Uterus (tissue), 4 donors: ENCODE data around the gene ELOB. TPM values are rescaled to one million over a fixed set of nuclear protein-coding genes. Genes with fewer than 3 reads are reported as not detected.

Experiments
- DNase-seq, 2 donors: peaks; one replicate each; pipeline ENCODE4 v3.0.0-alpha.2; 2019 to 2020
- H3K27ac ChIP-seq, 2 donors: fragments of 200-600 bp; sonication (generic); 1 replicate in 1 of 2; 2 replicates in 1 of 2; pipeline ENCODE4 v1.5.1; 2016 to 2018
- H3K27me3 ChIP-seq, 2 donors: fragments of 200-600 bp; sonication (generic); one replicate each; pipeline ENCODE4 v1.5.1; 2018 to 2019; ENCODE audit warnings: control low read depth in 1 of 2
- H3K36me3 ChIP-seq, 2 donors: fragments of 200-600 bp; sonication (generic); one replicate each; pipeline ENCODE4 v1.5.1; 2019; ENCODE audit warnings: control low read depth in 1 of 2
- H3K4me1 ChIP-seq, 2 donors: fragments of 200-600 bp; sonication (generic); one replicate each; pipeline ENCODE4 v1.5.1; 2018 to 2019; ENCODE audit warnings: control low read depth in 1 of 2
- H3K4me3 ChIP-seq, 2 donors: fragments of 200-600 bp; sonication (generic); 1 replicate in 1 of 2; 2 replicates in 1 of 2; pipeline ENCODE4 v1.5.1; 2018 to 2019; ENCODE audit warnings: mild to moderate bottlenecking in 1 of 2
- H3K9me3 ChIP-seq, 2 donors: fragments of 200-600 bp; sonication (generic); one replicate each; pipeline ENCODE4 v1.5.1; 2019; ENCODE audit warnings: control low read depth in 1 of 2
- POLR2A ChIP-seq, 2 donors: fragments of 450-650 bp; IDR thresholded peaks; one replicate each; pipeline ENCODE4 v1.6.1; 2016; ENCODE audit warnings: antibody characterized with exemption in 2 of 2, mild to moderate bottlenecking in 1 of 2, moderate library complexity in 1 of 2
- intact Hi-C: fragments of 100-400 bp; cut with DNase I; formaldehyde crosslinking; loops from one replicate; pipeline ENCODE4 v1.15.1; 2023; ENCODE audit warnings: low total_unique reads
- total RNA-seq, 4 donors: library from RNA; depleted of rRNA in 3 of 4; stranded (reverse); fragments of >200 nt in 3 of 4; gene quantifications; one replicate each; pipeline versions ENCODE4 v1.1.0 to v1.2.4, GENCODE V29; 2014 to 2023
- TF ChIP-seq, protein P1 (sequence below), 4 experiments: fragments of 200-600 bp in 2 of 4; fragments of 450-650 bp in 2 of 4; sonication (generic) in 2 of 4; IDR thresholded peaks; one replicate each; pipeline ENCODE4 v1.5.1; 2016 to 2019; ENCODE audit warnings: antibody characterized with exemption in 4 of 4, mild to moderate bottlenecking in 2 of 4, moderate library complexity in 1 of 4
- donor health status: DM: yes; HTN: yes; CAD: no.

Gene ELOB
- total RNA-seq, 4 donors from 2014 or later, result 88.4 to 524 (median 219) TPM

DNA sequence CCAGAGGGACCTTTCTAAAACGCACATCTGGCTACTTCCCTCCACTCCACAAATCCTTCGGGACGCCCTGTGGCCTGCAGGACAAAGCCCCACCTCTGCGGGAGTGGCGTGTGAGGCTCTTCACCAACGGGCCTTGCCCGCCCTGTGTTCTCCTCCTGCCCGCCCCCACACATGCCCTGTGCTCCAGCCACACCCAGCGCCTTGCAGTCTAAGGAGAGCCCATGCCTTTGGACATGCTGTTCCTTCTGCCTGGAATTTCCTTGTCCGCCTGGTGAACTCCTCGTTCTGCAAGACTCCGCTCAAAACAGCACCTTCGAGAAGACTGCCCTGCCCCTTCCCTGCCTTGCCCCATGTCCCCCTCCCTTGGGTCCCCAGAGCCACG, 7.4 kb downstream of the ELOB start:
- intact Hi-C loops, result no loop called here
- no peak for DNase-seq
- Histone ChIP-seq H3K4me1 (peaks cover 0 to 13% of the 10 kb centered on the region in 2 donors), H3K9me3 (no peaks in the 10 kb centered on the region), H3K4me3 (no peak overlapping the region), H3K27ac (no peak overlapping the region), H3K27me3 (no peaks in the 10 kb centered on the region), H3K36me3 (no peaks in the 10 kb centered on the region)
- TF ChIP-seq POLR2A (IDR thresholded peaks at IDR 0.05), result no peak
- TF ChIP-seq, protein P1, sequence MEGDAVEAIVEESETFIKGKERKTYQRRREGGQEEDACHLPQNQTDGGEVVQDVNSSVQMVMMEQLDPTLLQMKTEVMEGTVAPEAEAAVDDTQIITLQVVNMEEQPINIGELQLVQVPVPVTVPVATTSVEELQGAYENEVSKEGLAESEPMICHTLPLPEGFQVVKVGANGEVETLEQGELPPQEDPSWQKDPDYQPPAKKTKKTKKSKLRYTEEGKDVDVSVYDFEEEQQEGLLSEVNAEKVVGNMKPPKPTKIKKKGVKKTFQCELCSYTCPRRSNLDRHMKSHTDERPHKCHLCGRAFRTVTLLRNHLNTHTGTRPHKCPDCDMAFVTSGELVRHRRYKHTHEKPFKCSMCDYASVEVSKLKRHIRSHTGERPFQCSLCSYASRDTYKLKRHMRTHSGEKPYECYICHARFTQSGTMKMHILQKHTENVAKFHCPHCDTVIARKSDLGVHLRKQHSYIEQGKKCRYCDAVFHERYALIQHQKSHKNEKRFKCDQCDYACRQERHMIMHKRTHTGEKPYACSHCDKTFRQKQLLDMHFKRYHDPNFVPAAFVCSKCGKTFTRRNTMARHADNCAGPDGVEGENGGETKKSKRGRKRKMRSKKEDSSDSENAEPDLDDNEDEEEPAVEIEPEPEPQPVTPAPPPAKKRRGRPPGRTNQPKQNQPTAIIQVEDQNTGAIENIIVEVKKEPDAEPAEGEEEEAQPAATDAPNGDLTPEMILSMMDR (IDR thresholded peaks at IDR 0.05), result no peak

DNA sequence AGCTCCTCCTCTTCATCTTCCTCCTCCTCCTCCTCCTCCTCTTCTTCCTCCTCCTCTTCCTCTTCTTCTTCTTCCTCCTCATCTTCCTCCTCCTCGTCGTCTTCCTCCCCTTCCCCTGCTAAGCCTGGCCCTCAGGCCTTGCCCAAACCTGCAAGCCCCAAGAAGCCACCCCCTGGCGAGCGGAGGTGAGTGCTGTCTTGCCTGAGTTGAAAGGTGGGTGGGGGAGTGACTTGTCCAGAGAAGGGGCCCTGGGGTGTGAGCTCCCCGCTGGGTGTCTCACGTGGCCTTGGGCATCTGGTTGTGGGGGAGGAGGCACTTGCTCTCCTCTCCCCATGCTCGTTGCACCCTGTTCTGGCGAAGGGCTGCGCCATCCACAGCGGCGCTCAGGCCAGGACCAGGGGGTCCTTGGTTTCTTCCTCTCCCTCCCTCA, 8.0 kb downstream of the ELOB start:
- DNase-seq, result no peak
- Histone ChIP-seq H3K27me3 (no peaks in the 10 kb centered on the region), H3K27ac (no peak overlapping the region), H3K9me3 (no peaks in the 10 kb centered on the region), H3K36me3 (no peaks in the 10 kb centered on the region), H3K4me1 (peaks cover 0 to 13% of the 10 kb centered on the region in 2 donors), H3K4me3 (no peak overlapping the region)
- intact Hi-C loops, result no loop called here
- no peak for TF ChIP-seq POLR2A (IDR thresholded peaks at IDR 0.05)
- TF ChIP-seq, protein P1 (IDR thresholded peaks at IDR 0.05), result no peak

DNA sequence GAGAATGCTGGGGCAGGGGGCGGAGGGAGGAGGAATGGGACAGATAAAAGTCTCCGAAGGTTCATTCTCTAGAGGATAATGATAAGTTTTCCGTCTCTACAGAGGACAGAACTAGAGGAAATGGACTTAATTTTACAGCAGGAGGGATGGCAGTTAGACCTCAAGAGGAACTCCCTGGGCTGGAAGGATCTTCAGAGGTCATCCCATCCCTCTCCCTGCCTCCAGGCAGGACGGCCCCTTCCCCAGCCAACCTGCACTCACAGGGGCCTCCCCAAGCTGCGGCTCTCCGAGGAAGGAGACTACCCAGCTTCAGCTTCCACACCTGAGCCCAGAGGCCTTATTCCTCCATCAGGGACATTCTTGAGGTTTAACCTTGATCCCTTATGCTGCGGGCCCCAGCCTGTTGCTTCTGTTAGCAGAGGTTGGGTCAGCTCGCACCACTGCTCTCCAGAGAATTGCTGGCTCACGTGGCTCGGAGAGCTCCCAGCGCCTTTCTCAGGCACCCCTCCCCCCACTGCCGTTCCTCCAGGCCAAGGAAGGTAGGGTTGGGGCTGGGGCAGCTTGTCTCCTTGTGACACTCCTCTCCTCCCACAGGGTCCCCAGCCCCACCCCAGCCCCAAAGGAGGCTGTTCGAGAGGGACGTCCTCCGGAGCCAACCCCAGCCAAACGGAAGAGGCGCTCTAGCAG, 8.5 kb downstream of the ELOB start:
- Histone ChIP-seq H3K9me3 (no peaks in the 10 kb centered on the region), H3K36me3 (no peaks in the 10 kb centered on the region), H3K27ac (no peak overlapping the region), H3K4me3 (no peak overlapping the region), H3K4me1 (peaks cover 0 to 13% of the 10 kb centered on the region in 2 donors), H3K27me3 (no peaks in the 10 kb centered on the region)
- no peak for DNase-seq
- TF ChIP-seq, protein P1 (IDR thresholded peaks at IDR 0.05), result no peak
- TF ChIP-seq POLR2A (IDR thresholded peaks at IDR 0.05), result no peak
- intact Hi-C loops, result no loop called here

DNA sequence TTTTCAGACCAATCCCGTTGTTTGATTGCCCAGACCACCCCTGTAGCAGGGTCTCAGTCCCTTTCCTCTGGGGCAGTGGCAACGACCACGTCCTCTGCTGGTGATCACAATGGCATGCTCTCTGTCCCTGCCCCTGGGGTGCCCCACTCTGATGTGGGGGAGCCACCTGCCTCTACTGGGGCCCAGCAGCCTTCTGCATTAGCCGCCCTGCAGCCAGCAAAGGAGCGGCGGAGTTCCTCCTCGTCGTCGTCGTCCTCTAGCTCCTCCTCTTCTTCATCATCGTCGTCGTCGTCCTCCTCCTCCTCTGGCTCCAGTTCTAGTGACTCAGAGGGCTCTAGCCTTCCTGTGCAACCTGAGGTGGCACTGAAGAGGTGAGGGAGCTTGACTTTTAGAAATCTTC, 9.2 kb downstream of the ELOB start:
- intact Hi-C loops, result no loop called here
- no peak for DNase-seq

DNA sequence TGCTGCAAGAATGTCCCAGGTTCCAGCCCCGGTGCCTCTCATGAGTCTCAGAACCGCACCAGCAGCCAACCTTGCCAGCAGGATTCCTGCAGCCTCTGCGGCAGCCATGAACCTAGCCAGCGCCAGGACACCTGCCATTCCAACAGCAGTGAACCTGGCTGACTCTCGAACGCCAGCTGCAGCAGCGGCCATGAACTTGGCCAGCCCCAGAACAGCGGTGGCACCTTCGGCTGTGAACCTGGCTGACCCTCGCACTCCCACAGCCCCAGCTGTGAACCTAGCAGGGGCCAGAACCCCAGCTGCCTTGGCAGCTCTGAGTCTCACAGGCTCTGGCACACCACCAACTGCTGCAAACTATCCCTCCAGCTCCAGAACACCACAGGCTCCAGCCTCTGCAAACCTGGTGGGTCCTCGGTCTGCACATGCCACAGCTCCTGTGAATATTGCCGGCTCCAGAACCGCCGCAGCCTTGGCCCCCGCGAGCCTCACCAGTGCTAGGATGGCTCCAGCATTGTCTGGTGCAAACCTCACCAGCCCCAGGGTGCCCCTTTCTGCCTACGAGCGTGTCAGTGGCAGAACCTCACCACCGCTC, 9.8 kb downstream of the ELOB start:
- H3K27ac ChIP-seq, result no peak overlapping the region
- intact Hi-C loops, result no loop called here

More for the DNA sequence above, 9.2 kb downstream of the ELOB start:
- no peaks in the 10 kb centered on the region for H3K36me3 ChIP-seq
- H3K27me3 ChIP-seq, result no peaks in the 10 kb centered on the region
- H3K4me3 ChIP-seq, result no peak overlapping the region
- peaks cover 0 to 13% of the 10 kb centered on the region in 2 donors for H3K4me1 ChIP-seq
- TF ChIP-seq POLR2A (IDR thresholded peaks at IDR 0.05), result no peak
- TF ChIP-seq, protein P1 (IDR thresholded peaks at IDR 0.05), result no peak
- no peak overlapping the region for H3K27ac ChIP-seq
- H3K9me3 ChIP-seq, result no peaks in the 10 kb centered on the region

More for the DNA sequence above, 9.8 kb downstream of the ELOB start:
- Histone ChIP-seq H3K9me3 (no peaks in the 10 kb centered on the region), H3K4me3 (no peak overlapping the region), H3K36me3 (no peaks in the 10 kb centered on the region), H3K27me3 (no peaks in the 10 kb centered on the region), H3K4me1 (peaks cover 0 to 13% of the 10 kb centered on the region in 2 donors)
- DNase-seq, result no peak
- TF ChIP-seq, protein P1 (IDR thresholded peaks at IDR 0.05), result no peak
